NCI-H748 (cell line): ENCODE data around the gene MRPL42.
A peak's percentile ranks its signal among the peaks of the same experiment; 100 is the strongest.
"Not testable (repeated sequence)": the region's sequence is repeated elsewhere in the genome, so short reads cannot be mapped to it uniquely, and the experiment has no call there.

Experiments
- DNase-seq: peaks from one replicate; lab custom pipeline; 2025; ENCODE audit not compliant: unreplicated experiment; lab: John Stamatoyannopoulos, UW

The MRPL42 gene

GRCh38 chr12:93467351-93468007, at the start of gene MRPL42:
Gene MRPL42 (plus strand): TSS chr12:93467514. CDS start chr12:93469286, 1,772 bp downstream.
- DNase-seq, result peak; percentile 89

- no peak for DNase-seq
Measured at GRCh38 chr12:93417967-93418480, 49.3 kb upstream of the MRPL42 start.

- DNase-seq, result peak; percentile 47
Measured at GRCh38 chr12:93419388-93420034, 47.8 kb upstream of the MRPL42 start.

GRCh38 chr12:93422050-93422449, 45.3 kb upstream of the MRPL42 start:
- no peak for DNase-seq

GRCh38 chr12:93425736-93426411, 41.4 kb upstream of the MRPL42 start:
- DNase-seq, result no peak

GRCh38 chr12:93426412-93426805, 40.9 kb upstream of the MRPL42 start:
- DNase-seq, result no peak

GRCh38 chr12:93427779-93428564, 39.3 kb upstream of the MRPL42 start:
- no peak for DNase-seq

GRCh38 chr12:93429448-93429847, 37.9 kb upstream of the MRPL42 start:
- no peak for DNase-seq

- no peak for DNase-seq
Measured at GRCh38 chr12:93429852-93430251, 37.5 kb upstream of the MRPL42 start.

GRCh38 chr12:93430280-93430679, 37.0 kb upstream of the MRPL42 start:
- no peak for DNase-seq

GRCh38 chr12:93432031-93432430, 35.3 kb upstream of the MRPL42 start:
- not testable (repeated sequence) for DNase-seq

- no peak for DNase-seq
Measured at GRCh38 chr12:93434256-93434865, 33.0 kb upstream of the MRPL42 start.

- DNase-seq, result no peak
Measured at GRCh38 chr12:93438266-93439050, 28.9 kb upstream of the MRPL42 start.

GRCh38 chr12:93440043-93440835, 27.1 kb upstream of the MRPL42 start:
- DNase-seq, result no peak

- DNase-seq, result peak; percentile 39
Measured at GRCh38 chr12:93441081-93441616, 26.2 kb upstream of the MRPL42 start.

GRCh38 chr12:93441617-93442410, 25.5 kb upstream of the MRPL42 start, which contains the start of gene UBE2N:
Gene UBE2N (minus strand): TSS chr12:93441947. CDS start chr12:93441884, 63 bp downstream.
- peak; percentile 97 for DNase-seq

- DNase-seq, result peak; percentile 18
Measured at GRCh38 chr12:93442411-93443340, 24.6 kb upstream of the MRPL42 start.
